ENCODE results near the gene RIMBP2. TPM values are rescaled to one million over a fixed set of nuclear protein-coding genes. Genes with fewer than 3 reads are reported as not detected.

The RIMBP2 gene
- total RNA-seq, 4 donors from 2014 or later: 0.29 to 8.2 (median 5.6) TPM

GRCh38 chr12:130398100-130398848 is 317.8 kb downstream of the RIMBP2 start:
- no peaks in the 10 kb centered on the region for H3K9me3 ChIP-seq
- H3K4me1 ChIP-seq: no peaks in the 10 kb centered on the region
- no peak overlapping the region for H3K27ac ChIP-seq
- intact Hi-C loops (cut with DNase I; ENCODE audit: low total_unique reads): no loop called here
- H3K4me3 ChIP-seq: no peak overlapping the region
- TF ChIP-seq, protein P1, sequence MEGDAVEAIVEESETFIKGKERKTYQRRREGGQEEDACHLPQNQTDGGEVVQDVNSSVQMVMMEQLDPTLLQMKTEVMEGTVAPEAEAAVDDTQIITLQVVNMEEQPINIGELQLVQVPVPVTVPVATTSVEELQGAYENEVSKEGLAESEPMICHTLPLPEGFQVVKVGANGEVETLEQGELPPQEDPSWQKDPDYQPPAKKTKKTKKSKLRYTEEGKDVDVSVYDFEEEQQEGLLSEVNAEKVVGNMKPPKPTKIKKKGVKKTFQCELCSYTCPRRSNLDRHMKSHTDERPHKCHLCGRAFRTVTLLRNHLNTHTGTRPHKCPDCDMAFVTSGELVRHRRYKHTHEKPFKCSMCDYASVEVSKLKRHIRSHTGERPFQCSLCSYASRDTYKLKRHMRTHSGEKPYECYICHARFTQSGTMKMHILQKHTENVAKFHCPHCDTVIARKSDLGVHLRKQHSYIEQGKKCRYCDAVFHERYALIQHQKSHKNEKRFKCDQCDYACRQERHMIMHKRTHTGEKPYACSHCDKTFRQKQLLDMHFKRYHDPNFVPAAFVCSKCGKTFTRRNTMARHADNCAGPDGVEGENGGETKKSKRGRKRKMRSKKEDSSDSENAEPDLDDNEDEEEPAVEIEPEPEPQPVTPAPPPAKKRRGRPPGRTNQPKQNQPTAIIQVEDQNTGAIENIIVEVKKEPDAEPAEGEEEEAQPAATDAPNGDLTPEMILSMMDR (IDR thresholded peaks at IDR 0.05): no peak
- no peak for TF ChIP-seq POLR2A (IDR thresholded peaks at IDR 0.05)
- H3K27me3 ChIP-seq: no peaks in the 10 kb centered on the region
- DNase-seq: no peak
- no peaks in the 10 kb centered on the region for H3K36me3 ChIP-seq

DNA sequence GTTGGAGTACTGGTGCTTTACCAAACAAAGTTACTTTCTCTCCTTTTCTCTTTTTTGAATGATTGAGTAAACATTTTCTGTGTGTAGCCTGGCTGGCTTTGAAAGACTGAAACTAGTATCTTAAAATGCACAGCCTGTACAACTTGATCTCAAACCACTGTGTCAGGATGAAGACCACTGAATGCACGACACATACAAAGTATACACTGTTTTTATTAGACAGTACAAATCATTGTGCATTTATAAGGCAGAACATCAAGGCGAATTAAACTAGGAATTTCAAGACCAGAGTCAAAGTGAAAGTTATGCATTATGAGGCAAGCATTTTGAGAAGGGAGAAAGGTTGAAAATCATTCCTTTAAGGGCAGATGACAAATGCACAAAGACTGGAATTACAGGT is 319.4 kb downstream of the RIMBP2 start:
- Histone ChIP-seq H3K9me3 (no peaks in the 10 kb centered on the region), H3K27ac (no peak overlapping the region), H3K4me3 (no peak overlapping the region), H3K4me1 (no peaks in the 10 kb centered on the region), H3K27me3 (no peaks in the 10 kb centered on the region), H3K36me3 (no peaks in the 10 kb centered on the region)
- intact Hi-C loops (cut with DNase I; ENCODE audit: low total_unique reads): no loop called here
- no peak for TF ChIP-seq POLR2A (IDR thresholded peaks at IDR 0.05)
- TF ChIP-seq, protein P1 (IDR thresholded peaks at IDR 0.05): no peak
- DNase-seq: no peak

DNA sequence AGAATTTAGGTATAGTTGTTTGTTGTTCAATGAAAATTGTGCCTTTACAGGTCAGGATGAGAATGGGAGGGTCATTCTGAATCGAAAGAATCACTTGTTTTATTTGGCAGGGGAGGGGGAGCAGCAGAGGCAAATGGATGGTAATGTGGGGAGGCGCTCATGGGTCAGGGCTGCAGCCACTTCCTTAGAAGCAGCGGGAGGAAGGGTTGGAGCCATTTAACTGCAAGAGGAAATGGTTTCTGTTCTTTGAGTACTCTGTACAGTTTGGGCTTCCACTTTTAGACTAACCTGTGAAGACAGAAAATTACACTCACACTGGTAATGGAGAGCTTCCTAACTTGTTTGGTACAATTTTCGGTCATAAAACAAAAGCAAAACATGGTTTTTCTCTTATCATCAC is 321.2 kb downstream of the RIMBP2 start:
- intact Hi-C loops (cut with DNase I; ENCODE audit: low total_unique reads): no loop called here
- no peak for DNase-seq
- Histone ChIP-seq H3K27ac (no peak overlapping the region), H3K4me1 (no peaks in the 10 kb centered on the region), H3K36me3 (no peaks in the 10 kb centered on the region), H3K4me3 (no peak overlapping the region), H3K9me3 (no peaks in the 10 kb centered on the region), H3K27me3 (no peaks in the 10 kb centered on the region)
- TF ChIP-seq, protein P1 (IDR thresholded peaks at IDR 0.05): no peak
- no peak for TF ChIP-seq POLR2A (IDR thresholded peaks at IDR 0.05)

- Histone ChIP-seq H3K27me3 (no peaks in the 10 kb centered on the region), H3K27ac (no peak overlapping the region), H3K4me1 (no peaks in the 10 kb centered on the region), H3K4me3 (no peak overlapping the region), H3K9me3 (no peaks in the 10 kb centered on the region), H3K36me3 (no peaks in the 10 kb centered on the region)
- intact Hi-C loops (cut with DNase I; ENCODE audit: low total_unique reads): no loop called here
- DNase-seq: no peak
- no peak for TF ChIP-seq POLR2A (IDR thresholded peaks at IDR 0.05)
- TF ChIP-seq, protein P1 (IDR thresholded peaks at IDR 0.05): no peak
Observed at GRCh38 chr12:130391186-130391585, 324.9 kb downstream of the RIMBP2 start.

DNA sequence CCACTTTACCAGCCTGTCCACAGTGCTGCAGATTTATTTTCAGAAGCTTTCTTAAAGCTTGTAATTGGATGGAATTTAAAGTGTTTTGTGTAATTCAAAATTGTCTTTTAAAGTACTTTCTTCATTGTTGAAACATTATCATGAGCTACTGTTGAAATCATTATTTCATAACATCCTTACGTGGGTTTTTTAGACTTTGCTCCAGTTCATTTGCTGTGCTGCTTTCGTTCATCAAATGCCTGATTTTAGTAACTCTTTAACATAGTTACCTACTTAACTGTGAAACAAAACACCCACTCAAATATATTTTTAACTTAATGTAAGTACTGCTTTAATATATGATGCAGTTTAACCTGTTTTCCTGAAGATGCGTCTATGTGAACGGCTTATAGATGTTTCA is 330.9 kb downstream of the RIMBP2 start:
- Histone ChIP-seq H3K36me3 (no peaks in the 10 kb centered on the region), H3K9me3 (no peaks in the 10 kb centered on the region), H3K4me1 (no peaks in the 10 kb centered on the region), H3K27me3 (no peaks in the 10 kb centered on the region), H3K4me3 (no peak overlapping the region), H3K27ac (no peak overlapping the region)
- intact Hi-C loops (cut with DNase I; ENCODE audit: low total_unique reads): no loop called here
- no peak for DNase-seq
- no peak for TF ChIP-seq POLR2A (IDR thresholded peaks at IDR 0.05)

All from uterus (tissue), 4 donors.